Glutamatergic neuron (in vitro differentiated cells): Measurements from ENCODE around the gene AXIN2. TPM values are rescaled to one million over a fixed set of nuclear protein-coding genes. Genes with fewer than 3 reads are reported as not detected.

Experiments
- DNase-seq: peaks from one replicate; pipeline ENCODE4 v3.0.0; 2022
- H3K27ac Mint-ChIP-seq: one replicate; pipeline ENCODE4 v1.8.0; 2020; ENCODE audit warnings: mild to moderate bottlenecking, mixed read lengths, inconsistent platforms; ENCODE audit not compliant: unreplicated experiment
- H3K27me3 Mint-ChIP-seq: one replicate; pipeline ENCODE4 v1.8.0; 2020; ENCODE audit warnings: mild to moderate bottlenecking, moderate library complexity, mixed read lengths, inconsistent platforms; ENCODE audit not compliant: unreplicated experiment
- H3K36me3 Mint-ChIP-seq: one replicate; pipeline ENCODE4 v1.8.0; 2020; ENCODE audit warnings: mild to moderate bottlenecking, mixed read lengths, inconsistent platforms; ENCODE audit not compliant: unreplicated experiment
- H3K4me1 Mint-ChIP-seq: one replicate; pipeline ENCODE4 v1.8.0; 2020; ENCODE audit warnings: mild to moderate bottlenecking, low read depth, mixed read lengths, inconsistent platforms; ENCODE audit not compliant: unreplicated experiment
- H3K4me3 Mint-ChIP-seq: one replicate; pipeline ENCODE4 v1.8.0; 2020; ENCODE audit warnings: mild to moderate bottlenecking, mixed read lengths, inconsistent platforms; ENCODE audit not compliant: unreplicated experiment
- H3K9me3 Mint-ChIP-seq: one replicate; pipeline ENCODE4 v1.8.0; 2020; ENCODE audit warnings: mild to moderate bottlenecking, moderate library complexity, mixed read lengths, inconsistent platforms; ENCODE audit not compliant: unreplicated experiment
- total RNA-seq: library from RNA; stranded (reverse); fragmentation: NEBNext Ultra II Directional; extraction: Animal tissue kit (Norgen Biotek cat#: 25700); gene quantifications from one replicate; pipeline ENCODE4 v1.2.1, GENCODE V29; 2021; ENCODE audit not compliant: unreplicated experiment
- TF ChIP-seq, protein P1 (sequence below): fragments of 200-600 bp; sonication (generic); IDR thresholded peaks from one replicate; pipeline ENCODE4 v1.5.0; 2021; ENCODE audit not compliant: partially characterized antibody, unreplicated experiment

The AXIN2 gene
- total RNA-seq, 1 donor from 2014 or later = 26.5 TPM

DNA sequence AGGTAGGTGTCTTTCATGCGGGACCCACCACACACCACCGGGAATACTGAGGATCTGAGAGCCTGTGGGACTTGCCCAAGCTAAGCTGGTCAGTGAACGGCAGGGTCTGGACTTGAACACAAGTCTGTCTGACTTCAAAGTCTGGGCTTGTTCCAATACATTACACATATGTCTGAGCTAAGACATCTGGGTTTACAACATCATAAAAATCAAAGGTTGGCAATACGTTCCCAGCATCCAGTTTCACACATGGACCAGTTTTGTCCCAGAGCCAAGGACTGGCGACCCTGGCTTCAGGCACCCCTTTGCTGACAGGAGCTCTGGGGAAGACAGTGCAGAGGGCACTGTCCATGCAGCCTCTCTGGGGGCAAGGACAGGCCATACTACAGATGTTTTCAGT is 27.9 kb upstream of the AXIN2 start:
- H3K4me3 Mint-ChIP-seq = no peak overlapping the region
- DNase-seq = no peak
- H3K9me3 Mint-ChIP-seq = no peaks in the 10 kb centered on the region
- H3K27me3 Mint-ChIP-seq = no peaks in the 10 kb centered on the region
- peaks cover 8% of the 10 kb centered on the region for H3K4me1 Mint-ChIP-seq
- H3K27ac Mint-ChIP-seq = no peak overlapping the region
- TF ChIP-seq, protein P1, sequence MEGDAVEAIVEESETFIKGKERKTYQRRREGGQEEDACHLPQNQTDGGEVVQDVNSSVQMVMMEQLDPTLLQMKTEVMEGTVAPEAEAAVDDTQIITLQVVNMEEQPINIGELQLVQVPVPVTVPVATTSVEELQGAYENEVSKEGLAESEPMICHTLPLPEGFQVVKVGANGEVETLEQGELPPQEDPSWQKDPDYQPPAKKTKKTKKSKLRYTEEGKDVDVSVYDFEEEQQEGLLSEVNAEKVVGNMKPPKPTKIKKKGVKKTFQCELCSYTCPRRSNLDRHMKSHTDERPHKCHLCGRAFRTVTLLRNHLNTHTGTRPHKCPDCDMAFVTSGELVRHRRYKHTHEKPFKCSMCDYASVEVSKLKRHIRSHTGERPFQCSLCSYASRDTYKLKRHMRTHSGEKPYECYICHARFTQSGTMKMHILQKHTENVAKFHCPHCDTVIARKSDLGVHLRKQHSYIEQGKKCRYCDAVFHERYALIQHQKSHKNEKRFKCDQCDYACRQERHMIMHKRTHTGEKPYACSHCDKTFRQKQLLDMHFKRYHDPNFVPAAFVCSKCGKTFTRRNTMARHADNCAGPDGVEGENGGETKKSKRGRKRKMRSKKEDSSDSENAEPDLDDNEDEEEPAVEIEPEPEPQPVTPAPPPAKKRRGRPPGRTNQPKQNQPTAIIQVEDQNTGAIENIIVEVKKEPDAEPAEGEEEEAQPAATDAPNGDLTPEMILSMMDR = no peak
- H3K36me3 Mint-ChIP-seq = no peaks in the 10 kb centered on the region

DNA sequence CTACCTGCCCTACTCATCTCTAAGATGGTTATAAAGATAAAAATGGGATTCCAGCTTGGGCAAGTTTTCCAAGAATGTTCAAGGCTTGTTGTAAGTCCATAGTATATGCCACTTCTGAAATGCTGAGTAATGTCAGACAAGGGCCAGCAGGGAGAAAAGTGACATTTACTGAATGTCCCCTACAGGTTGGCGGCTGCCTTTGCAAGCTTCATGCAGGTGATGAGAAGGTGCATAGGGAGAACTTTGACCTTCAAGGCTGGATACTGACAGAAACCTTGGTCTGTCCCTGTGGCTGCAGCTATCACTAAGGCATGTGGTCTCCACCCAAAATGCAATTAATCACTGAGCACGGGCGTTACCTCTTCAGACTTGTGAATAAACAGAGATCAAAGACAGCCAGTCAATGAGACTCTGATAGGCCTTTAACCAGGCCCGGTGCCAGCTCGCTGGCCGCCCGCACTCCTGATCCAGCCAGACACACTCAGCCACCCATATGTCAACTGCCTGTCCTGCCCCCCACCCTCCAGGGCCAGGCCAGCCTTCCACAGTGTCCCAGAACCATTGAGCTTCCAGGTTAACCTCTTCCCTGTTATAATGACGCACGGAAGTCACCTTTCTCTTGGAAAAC is 26.8 kb upstream of the AXIN2 start:
- Mint-ChIP-seq H3K36me3 (no peaks in the 10 kb centered on the region), H3K4me3 (no peak overlapping the region), H3K27ac (no peak overlapping the region), H3K27me3 (no peaks in the 10 kb centered on the region), H3K4me1 (peaks cover 7% of the 10 kb centered on the region), H3K9me3 (no peaks in the 10 kb centered on the region)
- TF ChIP-seq, protein P1 = no peak
- DNase-seq = no peak

DNA sequence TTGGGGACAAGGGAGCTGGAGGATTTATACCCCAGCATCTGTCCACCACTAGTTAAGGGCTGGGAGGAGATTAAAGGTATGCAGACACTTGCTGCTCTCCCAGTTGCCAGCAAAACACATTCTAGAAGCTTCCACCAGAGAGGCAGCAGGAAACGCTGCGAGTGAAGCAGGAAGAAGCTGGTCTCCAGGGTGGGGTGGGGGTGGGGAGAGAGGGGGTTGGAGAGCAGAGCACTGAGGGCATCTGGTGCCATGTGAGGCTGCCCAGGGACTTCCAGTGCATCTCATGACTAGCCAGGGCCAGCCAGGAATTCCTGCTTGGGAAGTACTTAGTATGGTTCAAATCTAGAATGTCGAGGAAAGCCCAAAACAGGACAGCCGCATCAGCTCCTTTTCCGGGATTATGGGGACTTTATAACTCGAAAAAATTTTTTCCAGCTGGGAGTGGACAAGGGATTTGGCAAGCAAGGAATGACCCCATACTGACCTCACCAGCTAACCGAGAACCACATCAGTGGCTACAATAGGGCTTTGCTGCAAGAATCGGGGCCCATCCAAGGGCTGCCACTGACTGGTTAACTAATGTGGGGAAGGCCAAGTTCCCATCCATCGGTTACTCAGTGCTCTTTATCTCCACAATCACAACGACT is 26.2 kb upstream of the AXIN2 start:
- TF ChIP-seq, protein P1 = no peak
- no peaks in the 10 kb centered on the region for H3K27me3 Mint-ChIP-seq
- H3K27ac Mint-ChIP-seq = no peak overlapping the region

DNA sequence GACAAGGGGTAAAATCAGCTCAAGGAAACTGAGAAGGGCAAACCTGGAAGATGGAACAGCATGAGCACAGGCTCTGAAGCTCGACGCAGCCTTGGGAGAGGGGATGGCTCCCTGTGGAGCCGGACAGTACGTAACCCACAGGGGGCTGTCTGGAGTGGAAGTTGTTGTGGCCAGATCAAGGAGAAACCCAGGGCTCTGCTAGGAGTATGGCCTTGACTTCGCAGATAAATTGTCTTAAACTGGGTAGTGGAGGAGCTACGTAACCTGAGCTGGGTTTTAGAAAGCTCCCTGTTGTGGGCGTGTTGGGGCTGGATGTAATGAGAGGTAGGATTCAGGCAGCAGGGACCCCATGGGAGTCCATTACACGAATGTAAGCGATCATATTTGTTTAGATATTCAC is 25.5 kb upstream of the AXIN2 start:
- H3K9me3 Mint-ChIP-seq = no peaks in the 10 kb centered on the region
- H3K4me3 Mint-ChIP-seq = no peak overlapping the region
- H3K27me3 Mint-ChIP-seq = no peaks in the 10 kb centered on the region
- peaks cover 7% of the 10 kb centered on the region for H3K4me1 Mint-ChIP-seq
- H3K36me3 Mint-ChIP-seq = no peaks in the 10 kb centered on the region
- TF ChIP-seq, protein P1 = no peak
- no peak overlapping the region for H3K27ac Mint-ChIP-seq
- DNase-seq = no peak

More for the DNA sequence above, 26.2 kb upstream of the AXIN2 start:
- H3K4me3 Mint-ChIP-seq = no peak overlapping the region
- peaks cover 7% of the 10 kb centered on the region for H3K4me1 Mint-ChIP-seq
- no peak for DNase-seq
- no peaks in the 10 kb centered on the region for H3K9me3 Mint-ChIP-seq
- no peaks in the 10 kb centered on the region for H3K36me3 Mint-ChIP-seq
